GM21367 (cell line): ENCODE measurements around the gene DBN1.
"Not testable (repeated sequence)": the region's sequence is repeated elsewhere in the genome, so short reads cannot be mapped to it uniquely, and the experiment has no call there.

ENCODE experiments used
- ATAC-seq: cut with Tn5 transposase; IDR thresholded peaks from one replicate; pipeline ENCODE4 v1.9.1; 2021; ENCODE audit not compliant: unreplicated experiment

DBN1 gene

GRCh38 chr5:177491983-177492746 lies 18.7 kb upstream of the DBN1 start:
- no peak for ATAC-seq

GRCh38 chr5:177491429-177491945 lies 18.1 kb upstream of the DBN1 start:
- no peak for ATAC-seq

- no peak for ATAC-seq
Measured at GRCh38 chr5:177490992-177491391, 17.6 kb upstream of the DBN1 start.

- no peak for ATAC-seq
Measured at GRCh38 chr5:177490311-177490991, 17.0 kb upstream of the DBN1 start.

GRCh38 chr5:177489119-177489716 lies 15.8 kb upstream of the DBN1 start:
- no peak for ATAC-seq

- no peak for ATAC-seq
Measured at GRCh38 chr5:177487975-177488374, 14.5 kb upstream of the DBN1 start.

GRCh38 chr5:177487144-177487543 lies 13.7 kb upstream of the DBN1 start:
- no peak for ATAC-seq

GRCh38 chr5:177486256-177486655 lies 12.8 kb upstream of the DBN1 start:
- ATAC-seq = no peak

GRCh38 chr5:177485753-177486152 lies 12.3 kb upstream of the DBN1 start:
- ATAC-seq = not testable (repeated sequence)

- no peak for ATAC-seq
Measured at GRCh38 chr5:177484902-177485549, 11.6 kb upstream of the DBN1 start.

GRCh38 chr5:177483994-177484901 lies 10.8 kb upstream of the DBN1 start:
- no peak for ATAC-seq

GRCh38 chr5:177483042-177483441 lies 9.6 kb upstream of the DBN1 start:
- ATAC-seq = no peak

- no peak for ATAC-seq
Measured at GRCh38 chr5:177482359-177482795, 8.9 kb upstream of the DBN1 start.

- ATAC-seq = no peak
Measured at GRCh38 chr5:177479774-177480173, 6.3 kb upstream of the DBN1 start.

- no peak for ATAC-seq
Measured at GRCh38 chr5:177478711-177479646, 5.5 kb upstream of the DBN1 start.

GRCh38 chr5:177477701-177478477 lies 4.5 kb upstream of the DBN1 start:
- ATAC-seq = no peak

- no peak for ATAC-seq
Measured at GRCh38 chr5:177476531-177477233, 3.2 kb upstream of the DBN1 start.
